Limb (tissue), 2 donors: Measurements from ENCODE around the gene ADRA2C.

Source experiments
- DNase-seq, 2 donors: peaks; one replicate each; pipeline ENCODE4 v3.0.0-alpha.2; 2016; ENCODE audit errors: extremely low spot score in 2 of 2

Gene ADRA2C

DNA sequence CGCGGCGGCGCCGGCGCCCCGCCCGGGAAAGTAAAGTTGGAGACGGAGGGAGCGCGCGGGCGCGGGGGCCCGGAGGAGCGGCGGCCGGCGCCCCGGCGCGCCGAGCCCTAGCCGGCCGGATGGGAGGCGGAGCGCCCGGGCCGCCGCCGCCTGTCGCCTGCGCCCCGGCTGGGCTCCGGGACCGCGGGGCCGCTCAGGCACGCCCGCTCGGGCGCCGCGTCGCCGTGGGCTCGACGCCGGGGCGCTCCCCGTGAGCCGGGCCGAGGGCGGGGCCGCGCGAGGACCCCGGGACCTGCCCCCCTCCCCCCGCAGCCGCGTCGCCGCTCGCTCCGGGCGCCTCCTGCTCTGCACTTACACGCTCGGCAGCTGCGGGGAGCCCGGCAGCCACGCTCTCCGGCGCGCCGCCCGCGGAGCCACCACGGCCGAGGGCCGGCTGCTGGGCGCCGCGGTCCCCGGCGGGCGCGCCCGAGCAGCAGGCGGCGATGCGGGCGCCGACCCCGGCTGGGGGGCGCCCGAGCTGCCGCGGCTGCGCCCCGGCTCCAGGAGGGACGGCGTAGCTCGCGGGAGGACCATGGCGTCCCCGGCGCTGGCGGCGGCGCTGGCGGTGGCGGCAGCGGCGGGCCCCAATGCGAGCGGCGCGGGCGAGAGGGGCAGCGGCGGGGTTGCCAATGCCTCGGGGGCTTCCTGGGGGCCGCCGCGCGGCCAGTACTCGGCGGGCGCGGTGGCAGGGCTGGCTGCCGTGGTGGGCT lies at the start of gene ADRA2C:
TSS of gene ADRA2C (plus strand) at position 350 of the 749 bp plus-strand sequence. CDS start at position 572, 222 bp downstream.
- peak in 1 of 2 donors; percentile 73 for DNase-seq

DNA sequence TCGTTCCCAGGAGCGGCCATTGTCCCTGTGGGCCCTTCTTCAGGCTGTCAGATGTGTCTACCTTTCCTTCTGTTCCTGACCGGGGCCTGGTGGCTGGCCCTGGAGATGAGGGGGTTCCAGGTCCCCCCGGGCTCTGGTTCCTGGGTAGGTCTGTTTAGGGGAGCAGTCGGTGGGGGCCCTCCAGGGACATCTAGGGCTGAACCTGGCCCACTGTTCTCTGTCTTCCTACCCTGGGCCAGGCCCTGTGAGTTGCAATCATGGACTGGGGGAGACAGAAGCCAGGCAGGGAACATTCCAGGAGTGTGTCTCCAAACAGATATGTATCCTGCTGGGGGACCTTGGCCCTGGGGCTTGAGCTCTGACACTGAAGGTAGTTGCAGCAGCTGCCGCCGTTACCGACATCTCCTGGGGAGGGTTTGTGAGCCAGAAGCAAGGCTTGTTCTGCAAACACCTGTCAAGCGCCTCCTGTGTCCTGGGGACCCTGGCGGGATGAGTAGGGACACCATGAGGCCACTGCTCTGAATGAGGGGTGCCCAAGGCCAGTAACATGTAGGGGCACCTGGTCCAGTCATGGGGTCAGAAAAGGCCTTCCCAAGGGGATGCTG lies 49.5 kb upstream of the ADRA2C start:
- DNase-seq = no peak

DNA sequence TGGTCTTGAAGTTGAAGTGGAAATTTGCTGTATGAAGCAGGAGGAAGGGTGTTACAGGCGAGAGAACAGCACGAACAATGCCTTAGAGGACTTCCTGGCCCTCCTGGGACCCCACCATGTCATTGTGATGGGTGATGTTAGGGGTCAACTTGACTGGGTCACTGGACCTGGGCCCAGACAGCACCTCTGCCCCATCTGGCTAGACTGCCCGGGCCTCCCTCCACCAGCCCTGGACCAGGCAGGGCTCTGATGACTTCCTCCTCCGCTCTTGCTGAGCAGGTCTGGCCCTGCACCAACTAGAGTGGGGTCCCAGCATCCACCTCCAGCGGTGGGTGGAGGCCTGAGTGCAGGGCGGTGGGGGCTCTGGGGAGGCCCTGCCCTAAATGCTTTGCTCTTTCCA lies 48.9 kb upstream of the ADRA2C start:
- no peak for DNase-seq

DNA sequence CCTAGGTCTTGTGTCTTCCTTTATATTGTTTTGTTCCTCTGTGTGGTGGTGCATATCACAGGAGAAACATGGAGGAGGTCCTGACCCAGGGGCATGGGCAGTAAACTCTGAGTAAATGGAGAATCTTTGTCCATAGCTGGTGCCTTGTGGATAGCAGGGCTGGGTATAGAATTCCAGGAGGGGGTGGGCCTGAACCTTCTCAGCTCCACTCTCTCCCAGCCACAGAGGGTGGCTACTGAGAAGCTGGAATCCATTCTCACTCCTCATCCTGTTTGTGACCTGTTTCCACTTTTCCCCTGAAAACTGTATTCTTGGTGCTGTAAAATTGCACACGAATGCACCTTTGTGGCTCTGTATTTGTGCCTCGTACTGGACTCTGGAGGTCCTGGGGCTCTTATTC lies 47.7 kb upstream of the ADRA2C start:
- DNase-seq = no peak

DNA sequence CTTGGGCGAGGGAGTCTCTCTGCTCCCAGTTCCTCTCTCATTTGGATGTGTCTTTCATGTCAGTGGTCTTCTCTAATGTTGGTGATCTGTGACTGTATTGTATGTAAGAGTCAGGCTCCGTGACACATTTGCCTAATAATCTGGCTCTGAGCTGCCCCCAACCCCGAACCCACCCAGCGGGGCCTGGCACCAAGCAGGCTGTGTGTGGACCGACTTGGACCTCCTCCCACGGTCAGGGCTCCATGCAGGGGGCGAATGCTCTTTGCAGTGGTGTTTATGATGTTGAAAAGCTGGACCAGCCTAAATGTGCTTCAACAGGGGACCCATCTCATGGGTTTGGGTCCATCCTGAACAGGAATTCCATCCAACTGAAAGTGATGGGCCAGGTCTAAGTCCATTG lies 47.0 kb upstream of the ADRA2C start:
- no peak for DNase-seq

DNA sequence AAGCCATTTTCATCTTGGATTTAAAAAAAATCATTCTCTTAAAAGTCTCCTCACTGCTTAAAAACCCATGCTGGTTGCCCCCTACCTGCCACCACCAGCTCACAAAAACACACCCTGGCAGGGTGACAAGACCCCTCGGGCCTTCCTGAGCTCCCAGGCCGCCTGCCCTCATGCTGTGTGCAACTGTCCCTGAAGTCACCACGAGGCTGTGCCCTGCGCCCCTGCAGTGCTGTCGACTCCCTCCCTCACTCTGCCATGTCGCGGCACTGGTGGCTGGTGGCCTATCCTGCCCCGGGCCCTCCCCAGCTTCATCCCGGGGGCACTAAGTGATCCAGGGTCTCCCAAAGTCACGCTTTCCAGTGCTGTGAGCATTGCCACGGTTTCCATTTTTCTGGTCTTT lies 46.3 kb upstream of the ADRA2C start:
- DNase-seq = no peak

DNA sequence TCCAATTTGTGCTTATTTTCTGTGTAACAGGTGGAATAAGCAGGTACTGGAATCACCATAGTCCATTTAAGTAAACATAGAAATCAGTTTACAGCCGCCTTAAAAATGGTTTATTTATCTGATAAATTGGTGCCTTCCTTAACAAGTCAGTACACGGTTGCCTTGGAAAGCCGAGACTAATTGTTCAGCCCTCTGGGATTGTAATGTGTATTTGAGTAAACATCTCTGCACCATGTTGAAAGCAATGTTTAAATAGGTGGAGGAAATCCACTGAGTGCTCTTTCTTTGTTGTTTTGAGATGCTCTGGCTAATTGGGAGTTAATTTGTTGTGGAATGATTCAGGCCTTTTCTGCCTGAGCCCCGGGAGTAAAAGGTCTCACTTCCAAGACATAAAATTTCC lies 45.7 kb upstream of the ADRA2C start:
- no peak for DNase-seq

DNA sequence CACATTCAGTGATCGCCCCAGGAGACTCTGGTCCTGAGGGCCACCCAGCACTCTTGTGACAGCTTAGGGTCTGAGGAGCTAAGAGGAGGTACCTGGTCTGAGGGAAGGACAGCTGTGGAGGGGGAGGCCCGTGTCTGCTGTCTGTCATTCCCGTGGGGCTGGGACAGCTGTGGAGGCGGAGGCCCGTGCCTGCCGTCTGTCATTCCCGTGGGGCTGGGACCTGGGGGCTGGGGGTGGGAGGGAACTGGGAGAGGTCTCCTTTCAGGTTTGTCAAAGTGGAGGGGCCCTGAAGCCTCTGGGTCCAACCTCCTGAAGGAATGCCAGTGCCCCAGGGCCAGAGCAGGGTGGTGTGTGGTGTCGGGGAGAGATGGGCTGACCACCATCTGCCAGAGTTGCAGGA lies 45.0 kb upstream of the ADRA2C start:
- DNase-seq = no peak

DNA sequence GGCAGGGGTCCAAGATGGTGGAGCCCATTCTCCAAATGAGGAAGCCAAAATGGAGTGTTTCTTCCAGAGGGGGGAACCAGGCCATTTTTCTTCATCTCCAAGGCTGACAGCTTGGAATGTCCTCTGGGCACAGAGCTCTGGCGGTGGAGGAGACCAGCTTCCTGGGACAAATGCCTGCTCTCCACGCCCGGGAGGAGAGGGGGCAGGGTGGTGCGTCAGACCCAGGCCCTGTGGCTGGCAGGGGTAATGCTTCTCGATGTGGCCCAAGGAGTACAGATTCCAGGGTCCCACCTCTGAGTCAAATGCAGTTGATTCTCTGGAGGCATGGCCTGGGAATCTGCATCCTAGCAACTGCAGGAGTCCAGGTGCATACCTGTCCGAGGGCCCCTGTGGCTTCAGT lies 44.6 kb upstream of the ADRA2C start:
- DNase-seq = no peak

DNA sequence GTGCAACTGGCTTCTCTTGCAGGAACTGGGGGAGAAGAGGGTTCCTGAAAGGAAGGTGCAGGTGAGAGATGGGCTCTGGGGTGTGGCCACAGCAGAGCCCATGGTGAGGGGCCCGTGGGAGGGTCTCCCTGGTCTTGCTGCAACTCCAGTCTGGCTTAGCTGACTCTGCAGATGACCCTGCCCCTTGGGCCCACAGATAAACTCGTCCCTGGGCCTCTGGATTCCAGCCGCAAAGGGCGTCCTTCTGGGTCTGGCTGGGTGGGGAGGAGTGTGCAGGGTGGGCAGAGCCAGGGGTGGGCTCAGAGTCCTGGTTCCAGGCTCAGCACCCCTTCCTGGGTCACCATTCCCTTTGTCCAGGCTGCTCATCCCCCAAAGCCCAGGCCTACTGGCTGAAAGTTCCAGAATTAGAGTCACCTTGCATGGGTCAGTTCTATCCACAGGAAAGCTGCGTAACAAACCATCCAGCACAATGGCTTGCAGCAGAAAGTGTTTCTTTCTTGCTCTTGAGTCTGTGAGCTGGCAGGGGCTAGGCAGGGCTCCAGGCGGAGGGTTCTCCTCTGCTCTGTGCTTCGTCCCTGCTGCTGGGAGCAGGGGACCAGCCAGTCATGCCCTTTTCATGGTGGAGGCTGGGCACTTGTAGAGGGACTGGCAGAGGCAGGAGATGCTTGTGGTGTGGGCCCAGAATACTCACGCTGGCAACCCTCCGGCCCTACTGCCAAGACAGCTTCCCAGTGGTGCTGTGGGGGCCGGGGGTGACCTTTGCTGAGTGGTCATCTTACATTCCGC lies 43.5 kb upstream of the ADRA2C start:
- no peak for DNase-seq

DNA sequence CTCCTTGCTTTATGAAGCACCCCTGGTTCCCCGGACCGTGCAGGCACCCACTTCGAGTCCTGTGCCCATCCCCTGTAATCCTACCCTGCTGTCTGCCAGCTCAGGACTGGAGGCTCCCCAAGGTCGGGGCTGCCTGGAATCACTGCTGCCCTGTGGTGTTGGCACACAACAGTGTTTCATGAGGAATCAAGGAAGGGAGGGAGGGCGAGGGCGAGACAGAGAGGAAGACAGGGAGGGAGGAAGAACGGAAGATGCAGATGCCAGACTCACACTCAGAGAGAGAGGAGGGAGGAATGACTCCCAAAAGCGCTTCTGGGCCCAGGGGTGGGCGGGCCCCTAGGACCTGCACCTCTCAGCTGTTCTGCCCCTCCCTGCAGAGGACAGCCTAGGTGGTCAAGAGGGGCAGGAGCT lies 42.9 kb upstream of the ADRA2C start:
- no peak for DNase-seq

DNA sequence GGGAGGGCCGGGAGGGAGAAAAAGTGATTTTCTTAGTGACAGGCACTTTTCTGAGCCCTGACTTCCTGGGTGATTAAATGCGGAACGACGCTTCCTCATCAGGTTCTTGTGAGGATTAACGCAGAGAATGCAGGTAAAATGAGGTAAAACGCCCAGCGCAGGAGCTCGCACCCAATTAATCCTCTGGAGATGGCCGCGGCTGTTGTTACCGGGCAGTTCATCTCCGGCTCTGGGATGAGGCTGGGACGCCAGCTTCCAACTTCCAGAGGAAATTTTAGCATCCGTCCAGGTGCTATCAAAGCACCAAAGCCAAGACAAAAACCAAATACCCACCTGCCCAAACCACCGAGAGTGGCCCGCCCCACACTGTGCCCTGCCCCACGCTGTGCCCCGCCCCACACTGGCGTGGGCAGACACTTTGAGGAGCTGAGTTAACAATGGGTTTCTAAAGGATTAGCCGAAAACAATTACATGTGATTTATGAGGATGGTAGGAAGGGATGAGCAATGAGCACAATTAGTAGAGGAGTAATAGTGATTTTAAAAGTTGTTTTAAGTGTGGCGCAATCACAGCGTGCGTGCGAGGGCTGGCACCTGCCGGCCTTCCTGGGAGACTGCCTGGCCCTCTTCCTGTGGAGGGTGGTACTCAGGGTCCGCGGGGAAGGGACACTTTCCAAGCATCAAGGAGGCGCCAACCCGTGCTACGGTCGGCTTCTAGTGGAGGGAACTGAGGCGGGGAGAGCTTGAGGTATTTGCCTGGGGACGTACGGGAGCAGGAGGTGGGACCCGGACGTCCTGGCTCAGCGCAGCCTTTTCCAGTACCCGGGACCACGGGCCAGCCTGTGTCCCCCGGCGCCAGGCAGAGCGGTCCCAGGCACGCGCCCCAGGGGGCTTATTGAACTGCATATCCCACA lies 41.6 kb upstream of the ADRA2C start:
- no peak for DNase-seq

DNA sequence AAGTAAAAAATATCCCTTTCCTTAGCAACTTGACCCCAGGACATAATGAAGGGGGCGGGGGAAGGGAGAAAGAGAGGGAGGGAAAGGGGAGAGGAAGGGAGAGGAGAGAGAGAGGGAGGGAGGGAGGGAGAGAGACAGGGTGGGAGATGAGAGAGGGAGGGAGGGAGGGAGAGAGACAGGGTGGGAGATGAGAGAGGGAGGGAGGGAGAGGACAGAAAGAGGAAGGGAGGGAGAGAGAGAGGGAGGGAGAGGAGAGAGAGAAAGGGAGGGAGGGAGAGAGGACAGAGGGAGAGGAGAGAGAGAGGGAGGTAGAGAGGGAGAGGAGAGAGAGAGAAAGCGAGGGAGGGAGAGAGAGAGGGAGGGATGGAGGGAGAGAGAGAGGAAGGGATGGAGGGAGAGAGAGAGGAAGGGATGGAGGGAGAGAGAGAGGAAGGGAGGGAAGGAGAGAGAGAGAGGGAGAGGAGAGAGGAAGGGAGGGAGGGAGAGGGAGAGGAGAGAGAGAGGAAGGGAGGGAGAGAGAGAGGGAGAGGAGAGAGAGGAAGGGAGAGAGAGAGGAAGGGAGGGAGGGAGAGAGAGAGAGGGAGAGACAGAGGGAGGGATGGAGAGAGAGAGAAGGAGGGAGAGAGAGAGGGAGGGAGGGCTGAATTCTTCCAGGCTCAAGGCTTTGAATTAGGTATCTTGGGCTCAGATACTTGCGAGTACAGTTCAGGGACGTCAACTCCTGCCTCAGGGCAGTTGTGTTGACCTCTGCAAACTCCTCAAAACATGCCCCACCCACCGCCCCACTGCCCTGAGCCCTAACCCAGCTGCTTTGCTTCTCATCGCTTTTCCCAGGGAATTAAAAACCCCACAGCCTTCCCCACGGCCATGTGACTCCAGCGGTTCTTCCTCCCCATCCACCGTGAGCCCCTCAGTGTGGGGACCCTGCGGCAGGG lies 40.0 kb upstream of the ADRA2C start:
- no peak for DNase-seq

DNA sequence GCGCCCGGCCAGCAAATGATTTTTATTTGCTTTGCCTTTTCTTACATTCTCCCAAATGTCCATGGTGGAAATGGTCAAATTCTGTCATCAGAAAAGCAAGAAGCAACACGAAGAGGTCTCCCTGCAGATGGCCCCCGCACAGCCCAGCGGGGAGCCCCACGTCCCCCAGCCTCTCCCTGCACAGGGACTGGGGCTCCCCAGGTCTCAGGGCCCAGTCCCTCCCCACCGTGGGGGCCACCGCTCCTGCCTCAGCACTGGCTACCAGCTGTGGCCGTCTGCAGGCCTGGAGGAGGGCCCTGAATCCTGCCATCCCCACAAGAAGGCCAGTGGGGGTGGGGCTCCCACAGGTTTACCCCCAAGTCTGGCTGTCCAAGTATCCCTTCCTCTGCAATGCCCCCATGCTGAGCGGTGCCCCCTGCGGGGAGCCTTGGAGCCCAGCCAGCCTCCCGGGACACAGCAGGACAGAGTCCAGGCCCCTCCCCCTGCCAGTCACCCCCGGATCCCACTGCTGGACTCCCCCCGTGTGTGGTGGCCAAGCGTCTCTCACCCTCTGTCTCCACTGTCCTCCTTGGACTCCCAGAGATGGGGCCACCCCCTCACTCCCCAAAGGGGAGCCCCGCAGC lies 38.2 kb upstream of the ADRA2C start:
- no peak for DNase-seq

DNA sequence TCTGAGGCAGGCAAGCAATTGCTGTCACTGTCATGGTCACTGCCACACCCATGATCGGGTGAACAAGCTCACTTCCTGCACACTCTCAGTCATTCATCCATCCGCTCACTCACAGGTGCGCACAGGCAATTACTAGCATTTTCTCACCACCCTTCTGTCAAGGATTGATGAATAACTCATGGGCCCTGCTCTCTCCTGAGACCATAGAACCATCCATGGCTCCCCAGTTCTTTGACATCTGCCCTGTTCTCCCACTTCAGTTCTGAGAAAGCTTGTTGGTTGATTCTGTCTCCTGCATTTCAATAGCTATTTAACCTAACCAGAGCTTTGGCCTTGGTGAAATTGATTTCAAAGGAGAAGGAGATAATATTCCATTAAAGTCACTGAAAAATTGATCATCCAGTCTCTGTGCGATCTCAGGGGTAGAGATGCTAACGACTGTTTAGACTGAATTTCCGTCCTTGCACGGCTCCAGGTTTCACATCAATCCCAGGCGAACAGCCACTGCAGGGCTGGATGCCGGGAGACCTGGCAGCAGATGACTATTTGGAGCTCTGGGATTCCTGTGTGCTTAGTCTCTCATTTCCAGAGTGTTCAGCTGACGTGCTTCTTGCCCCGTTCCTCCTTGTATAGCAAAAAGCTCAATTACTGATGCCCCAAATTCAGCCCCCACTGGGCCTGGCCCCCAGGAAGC lies 36.9 kb upstream of the ADRA2C start:
- DNase-seq = no peak

DNA sequence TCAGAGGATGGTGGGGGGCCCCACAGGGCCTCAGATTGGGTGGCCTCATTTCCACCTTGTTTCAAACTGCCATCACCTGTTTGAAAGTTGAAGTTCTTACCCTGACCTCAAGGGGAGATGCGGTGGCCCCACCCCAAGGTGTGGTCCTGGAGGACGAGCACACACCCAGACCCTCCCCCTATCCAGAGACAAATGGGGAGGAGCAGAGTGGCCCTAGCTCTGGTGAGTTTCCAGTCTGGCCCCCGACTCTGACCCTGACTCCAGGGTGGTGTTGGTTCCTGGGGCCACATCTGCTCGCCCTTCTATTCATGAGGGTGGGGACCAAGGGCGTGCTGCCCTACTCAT lies 36.3 kb upstream of the ADRA2C start:
- DNase-seq = no peak

DNA sequence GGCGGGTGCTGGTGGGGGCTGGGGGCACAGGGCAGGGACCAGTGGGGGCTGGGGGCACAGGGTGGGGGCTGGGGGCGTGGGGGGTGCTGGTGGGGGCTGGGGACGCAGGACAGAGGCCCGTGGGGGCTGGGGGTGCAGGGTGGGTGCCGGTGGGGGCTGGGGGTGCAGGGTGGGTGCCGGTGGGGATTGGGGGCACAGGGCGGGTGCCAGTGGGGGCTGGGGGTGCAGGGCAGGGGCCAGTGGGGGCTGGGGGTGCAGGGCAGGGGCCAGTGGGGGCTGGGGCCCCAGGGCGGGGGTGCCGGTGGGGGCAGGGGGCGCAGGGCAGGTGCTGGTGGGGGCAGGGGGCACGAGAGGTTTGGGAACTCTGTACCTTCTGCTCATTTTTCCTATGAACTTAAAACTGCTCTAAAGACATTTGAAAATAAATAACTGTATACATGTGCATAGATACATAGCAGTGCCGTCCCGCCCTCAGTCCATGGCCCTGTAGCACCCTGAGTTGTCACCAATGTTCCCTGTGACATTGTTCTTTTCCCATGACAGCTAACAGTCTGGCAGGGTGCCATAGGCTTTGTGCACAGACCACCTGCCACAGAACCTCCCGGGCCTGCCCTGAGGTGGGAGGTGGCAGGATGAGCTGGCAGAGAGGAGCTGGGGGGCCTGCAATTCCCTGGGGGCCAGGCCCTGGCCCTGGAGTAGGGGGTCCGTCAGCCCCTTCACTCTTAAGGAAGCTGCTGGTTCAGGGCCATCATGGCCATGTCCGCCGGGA lies 35.6 kb upstream of the ADRA2C start:
- DNase-seq = no peak
